HG03378 (cell line): ENCODE measurements around the gene AVPR2.

Experiments
- ATAC-seq: cut with Tn5 transposase; IDR thresholded peaks from one replicate; pipeline ENCODE4 v1.9.1; 2021; ENCODE audit warnings: mild to moderate bottlenecking, moderate library complexity; ENCODE audit not compliant: unreplicated experiment

Gene AVPR2

DNA sequence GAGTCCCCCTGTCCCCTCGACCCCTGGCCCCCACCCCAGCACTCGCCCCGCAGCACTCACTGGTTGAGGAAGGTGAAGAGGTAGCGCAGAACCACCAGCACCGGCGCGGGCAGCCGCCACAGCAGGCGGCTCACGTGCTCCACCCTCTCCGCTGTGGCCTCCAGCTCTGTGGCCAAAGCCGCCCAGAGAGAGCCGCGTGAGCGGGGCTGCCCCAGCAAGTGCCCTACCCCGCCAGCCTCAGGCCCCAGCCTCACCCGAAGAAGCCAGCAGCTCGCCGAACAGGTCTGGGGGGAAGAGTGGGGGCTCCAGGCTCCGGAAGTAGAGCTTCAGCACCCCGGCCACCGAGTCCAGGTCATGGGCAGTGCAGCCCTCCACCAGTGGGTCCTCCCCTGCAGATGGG, 6.0 kb downstream of the AVPR2 start:
- no peak for ATAC-seq

DNA sequence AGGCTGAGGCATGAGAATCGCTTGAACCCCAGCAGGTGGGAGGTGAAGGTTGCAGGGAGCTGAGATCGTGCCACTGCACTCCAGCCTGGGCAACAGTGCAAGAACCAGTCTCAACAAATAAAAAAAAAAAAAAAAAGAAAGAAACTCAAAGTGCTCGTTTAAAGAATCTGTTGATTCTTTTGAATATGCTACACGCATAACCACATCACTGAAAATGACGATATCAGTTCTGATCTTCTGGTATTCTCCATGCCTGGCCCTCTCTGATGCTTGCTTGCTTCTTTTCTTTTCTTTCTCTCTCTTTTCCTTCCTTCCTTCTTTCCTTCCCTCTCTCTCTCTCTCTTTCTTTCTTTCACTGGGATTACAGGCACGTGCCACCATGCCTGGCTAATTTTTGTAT, 7.3 kb downstream of the AVPR2 start:
- no peak for ATAC-seq

DNA sequence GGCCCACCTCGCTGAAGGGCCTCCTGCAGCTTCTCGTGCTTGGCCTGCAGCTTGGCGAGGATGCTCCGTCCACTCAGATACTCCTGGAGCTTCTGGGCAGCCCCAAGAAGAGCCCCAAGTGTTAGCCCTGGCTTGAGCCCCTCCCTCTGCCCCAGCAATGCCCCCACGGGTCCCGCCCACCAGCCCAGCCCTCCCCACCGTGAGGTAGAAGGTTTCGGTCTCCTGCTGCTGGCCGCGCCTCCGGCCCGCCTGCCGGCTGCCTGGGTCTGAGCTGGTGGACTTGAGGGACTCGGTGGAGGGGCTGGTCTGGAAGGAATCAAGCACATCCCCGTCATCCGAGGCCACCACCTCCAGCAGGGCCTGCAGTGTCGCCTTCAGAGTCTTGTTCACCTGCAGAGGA, 8.7 kb downstream of the AVPR2 start:
- ATAC-seq: no peak

DNA sequence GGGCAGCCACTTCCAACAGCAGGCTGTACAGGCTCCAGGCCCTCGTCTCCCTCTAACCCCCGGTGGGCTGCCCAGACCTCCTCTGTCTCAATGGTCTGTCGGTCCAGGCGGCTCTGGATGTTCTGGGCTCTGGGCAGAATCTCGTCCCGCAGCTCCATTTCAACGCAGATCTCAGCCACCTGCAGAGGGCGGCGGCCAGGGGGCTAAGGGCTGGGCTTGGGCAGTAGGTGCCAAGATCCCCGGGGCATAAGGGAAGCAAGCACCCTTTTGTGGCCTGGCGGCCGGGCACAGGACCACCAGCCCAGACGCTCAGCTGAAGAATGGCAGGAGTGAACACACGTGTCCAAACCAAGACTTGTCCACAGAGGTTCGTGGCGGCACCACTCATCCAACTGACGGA, 9.2 kb downstream of the AVPR2 start:
- no peak for ATAC-seq

DNA sequence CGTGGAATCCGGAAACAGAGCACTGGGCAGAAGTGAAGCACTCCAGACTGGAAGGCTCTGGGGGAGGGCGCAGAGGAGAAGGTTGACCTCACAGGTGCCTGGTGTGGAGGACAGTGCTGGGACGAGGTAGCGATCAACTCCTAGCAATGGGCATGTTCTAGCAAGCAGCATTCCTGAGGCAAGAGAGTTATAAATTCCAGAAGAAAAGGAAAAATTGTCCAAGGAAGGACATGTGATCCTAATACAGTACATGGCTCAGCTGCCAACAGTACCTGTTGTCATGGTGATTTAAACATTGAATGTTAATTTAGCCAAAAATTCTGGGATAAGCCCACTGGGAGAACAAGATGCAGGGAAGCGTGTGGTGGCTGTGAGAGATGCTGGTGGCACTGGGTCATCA, 13.4 kb downstream of the AVPR2 start:
- no peak for ATAC-seq

DNA sequence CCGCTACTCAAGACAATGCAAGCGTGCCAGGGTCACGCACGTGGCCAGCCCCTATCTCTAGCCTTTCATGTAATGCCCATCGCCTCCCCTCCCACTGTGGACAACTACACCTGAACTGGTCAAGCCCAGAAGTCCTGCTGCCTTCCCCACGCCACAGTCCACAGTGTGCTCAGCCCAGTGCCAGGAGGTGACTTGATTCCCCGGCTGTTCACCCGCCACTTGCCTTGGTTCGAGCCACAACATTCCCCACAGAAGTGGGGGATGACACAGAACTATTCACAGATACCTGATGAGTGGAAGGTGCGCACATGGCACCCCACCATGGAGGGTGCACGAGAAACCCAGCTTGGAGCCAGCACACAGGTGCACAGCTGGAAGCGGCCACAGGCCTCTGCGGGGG, 14.8 kb downstream of the AVPR2 start:
- ATAC-seq: no peak

DNA sequence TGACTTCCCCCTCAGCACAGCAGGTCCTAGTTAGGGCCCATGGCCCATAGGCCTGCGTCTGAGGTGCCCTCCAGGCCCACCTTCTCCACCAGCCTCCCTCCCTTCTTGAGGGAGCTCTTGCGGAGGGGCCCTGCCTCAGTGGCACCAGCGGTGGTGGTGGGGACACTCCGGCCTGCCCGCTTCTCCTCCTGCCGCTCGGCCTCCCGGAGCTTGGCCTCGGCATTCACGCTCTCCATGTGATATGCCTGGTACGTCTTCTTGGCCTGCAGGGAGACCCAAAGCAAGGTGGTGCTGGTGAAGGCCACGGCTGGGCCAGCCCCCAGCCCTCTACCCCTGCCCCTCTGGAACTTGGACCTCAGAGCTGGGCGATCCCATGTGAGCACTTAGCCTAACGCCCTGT, 16.1 kb downstream of the AVPR2 start:
- no peak for ATAC-seq

DNA sequence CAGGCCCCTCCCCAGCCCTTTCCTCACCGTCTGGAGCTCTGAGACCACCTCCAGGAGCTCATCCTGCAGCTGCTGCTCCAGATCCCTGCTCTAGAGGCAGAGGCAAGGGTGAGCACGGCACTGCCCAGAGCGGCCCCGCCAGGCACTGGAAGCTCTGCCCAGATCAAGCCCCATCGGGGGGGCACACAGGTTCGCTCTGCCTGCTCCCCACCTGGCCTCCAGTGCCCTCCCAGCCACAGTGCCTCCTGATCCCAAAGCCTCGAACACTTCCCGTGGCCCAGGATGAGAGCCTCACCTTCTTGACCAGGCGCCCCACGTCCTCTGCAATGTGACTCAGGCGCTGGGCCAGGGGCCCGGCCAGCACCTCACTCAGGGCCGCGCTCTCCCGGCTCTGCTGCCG, 16.6 kb downstream of the AVPR2 start:
- ATAC-seq: no peak

DNA sequence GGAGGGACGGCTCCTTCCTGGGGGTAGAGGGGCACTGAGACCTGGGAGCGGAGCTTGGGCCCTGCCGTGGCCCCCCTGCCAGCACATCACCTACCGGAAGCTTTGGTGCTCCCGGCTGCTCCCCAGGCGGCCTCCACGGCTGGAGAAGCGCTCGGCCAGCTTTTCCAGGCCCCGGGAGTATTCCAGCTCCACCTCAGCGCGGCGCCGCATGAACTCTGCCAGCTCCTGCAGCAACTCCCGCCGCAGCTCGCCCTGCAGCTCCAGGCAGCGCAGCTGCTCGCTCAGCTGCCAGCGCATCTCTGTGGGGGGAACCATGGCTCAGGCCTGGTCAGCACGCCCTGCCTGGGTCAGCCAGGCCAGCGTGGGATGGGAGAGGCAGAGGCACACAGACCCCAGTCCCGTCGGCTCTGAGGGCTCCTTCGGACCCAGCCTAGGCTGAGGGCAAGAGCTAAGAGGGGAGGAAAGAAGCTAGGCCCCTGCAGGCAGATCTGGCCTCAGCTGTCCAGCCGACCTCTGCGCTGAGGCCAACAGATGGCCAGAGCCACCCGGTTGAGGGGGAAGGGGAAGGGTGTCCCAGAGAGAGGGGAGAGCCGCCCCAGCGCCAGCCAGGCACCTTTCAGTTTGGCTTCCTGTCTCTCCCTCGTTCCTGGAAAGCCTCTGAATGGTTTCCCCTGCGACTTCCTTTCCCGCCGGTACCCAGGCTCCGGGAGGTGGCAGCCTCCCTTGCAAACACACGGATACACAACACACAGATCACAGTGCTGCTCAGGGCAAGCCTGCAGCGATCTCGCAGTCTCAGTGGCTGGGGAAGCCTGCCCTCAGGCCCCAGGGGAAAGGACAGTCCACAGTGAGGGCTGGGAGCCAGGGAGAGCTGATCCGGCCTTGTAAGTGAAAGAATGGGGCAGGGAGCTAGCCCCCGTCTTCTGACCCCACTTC, 17.3 kb downstream of the AVPR2 start:
- ATAC-seq: no peak

DNA sequence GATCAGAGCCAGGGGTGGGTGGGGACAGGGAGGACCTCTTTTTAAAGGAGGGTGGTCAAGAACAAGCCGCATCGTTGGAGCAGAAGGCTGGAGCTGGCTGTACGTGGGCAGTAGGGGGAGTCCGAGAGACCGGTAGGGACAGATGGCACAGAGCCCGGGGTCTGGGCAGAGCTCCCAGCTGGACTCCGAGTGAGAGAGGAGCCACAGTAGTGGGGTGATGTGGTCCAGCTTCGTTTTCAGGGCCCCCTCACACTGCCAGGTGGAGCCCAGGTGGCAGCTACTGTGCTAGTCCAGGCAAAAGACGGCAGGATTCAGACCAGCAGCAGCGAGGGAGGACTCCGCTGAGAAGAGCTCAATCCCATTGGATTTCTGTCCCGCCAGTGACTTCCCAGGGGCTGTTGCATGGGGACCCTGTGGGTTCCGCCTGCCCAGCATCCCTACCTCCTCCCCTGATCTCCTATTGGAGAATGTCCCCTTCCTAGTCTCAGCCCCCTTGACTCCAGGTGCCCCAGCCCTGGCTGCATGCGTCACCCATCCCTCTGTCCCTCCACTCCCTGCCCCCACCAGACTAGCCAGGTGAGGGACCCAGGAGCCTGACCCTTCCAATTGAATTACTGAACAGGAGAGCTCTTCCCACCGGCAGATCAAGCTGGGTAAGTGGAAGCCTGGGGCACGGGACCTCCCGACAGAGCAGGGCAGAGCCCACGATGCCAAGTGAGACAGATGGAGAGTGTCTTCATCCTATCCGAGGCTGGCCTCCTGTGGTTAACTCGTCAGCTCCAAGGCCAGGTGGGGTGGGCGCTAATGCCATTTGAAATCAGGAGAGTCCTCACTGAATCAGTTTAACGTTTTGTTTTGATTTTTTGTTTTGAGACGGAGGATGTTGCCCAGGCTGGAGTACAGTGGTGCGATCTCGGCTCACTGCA, 18.7 kb downstream of the AVPR2 start:
- ATAC-seq: no peak

DNA sequence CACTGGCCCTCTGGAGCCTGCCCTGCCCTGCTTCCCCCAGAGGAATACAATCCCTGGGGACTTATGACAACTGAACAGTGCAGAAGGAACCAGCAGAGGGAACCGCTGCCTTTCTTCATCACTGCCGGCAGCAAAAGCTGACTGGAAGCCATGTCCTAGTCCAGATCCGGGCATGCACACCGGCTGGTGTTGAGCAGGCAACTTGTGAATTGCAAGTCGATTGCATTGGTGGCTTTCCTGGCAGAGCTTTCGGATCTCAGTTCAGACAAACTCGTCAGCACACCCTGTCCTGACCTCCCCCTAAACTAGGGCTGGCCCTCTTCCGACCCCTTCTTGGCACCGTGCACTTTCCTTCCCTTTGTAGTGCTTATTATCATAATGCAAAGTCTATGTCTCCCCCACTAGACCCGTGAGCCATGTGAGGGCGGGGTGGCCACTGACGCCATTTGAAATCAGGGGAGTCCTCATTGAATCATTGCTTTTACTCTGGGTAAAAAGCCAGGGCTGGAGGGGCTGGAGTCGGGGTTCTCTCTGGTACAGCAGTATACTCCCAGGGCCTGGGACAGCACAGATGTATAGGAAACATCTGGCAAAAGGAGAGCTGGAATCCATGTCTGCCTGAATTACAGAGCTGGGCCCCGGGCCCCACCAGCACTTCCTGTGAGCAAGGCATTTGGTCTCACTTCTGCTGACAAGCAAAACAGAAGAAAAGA, 19.8 kb downstream of the AVPR2 start:
- ATAC-seq: no peak

DNA sequence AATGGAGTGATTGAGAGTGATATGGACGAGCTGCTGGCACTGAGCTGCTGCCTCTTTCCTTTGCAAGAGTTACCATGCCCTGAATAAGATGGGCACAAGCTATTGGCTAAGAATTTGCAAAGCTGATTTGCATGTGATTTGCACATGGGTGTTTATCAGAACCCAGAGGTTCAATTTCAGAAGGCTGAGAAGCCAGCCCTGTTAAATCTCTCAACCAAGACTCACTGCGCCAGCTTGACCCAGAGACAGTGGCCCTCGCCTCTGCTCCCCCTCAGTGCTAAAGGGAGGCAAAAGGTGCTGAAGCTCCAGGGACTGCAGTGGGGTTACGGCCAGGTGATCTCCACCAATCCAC, 20.9 kb downstream of the AVPR2 start:
- no peak for ATAC-seq

DNA sequence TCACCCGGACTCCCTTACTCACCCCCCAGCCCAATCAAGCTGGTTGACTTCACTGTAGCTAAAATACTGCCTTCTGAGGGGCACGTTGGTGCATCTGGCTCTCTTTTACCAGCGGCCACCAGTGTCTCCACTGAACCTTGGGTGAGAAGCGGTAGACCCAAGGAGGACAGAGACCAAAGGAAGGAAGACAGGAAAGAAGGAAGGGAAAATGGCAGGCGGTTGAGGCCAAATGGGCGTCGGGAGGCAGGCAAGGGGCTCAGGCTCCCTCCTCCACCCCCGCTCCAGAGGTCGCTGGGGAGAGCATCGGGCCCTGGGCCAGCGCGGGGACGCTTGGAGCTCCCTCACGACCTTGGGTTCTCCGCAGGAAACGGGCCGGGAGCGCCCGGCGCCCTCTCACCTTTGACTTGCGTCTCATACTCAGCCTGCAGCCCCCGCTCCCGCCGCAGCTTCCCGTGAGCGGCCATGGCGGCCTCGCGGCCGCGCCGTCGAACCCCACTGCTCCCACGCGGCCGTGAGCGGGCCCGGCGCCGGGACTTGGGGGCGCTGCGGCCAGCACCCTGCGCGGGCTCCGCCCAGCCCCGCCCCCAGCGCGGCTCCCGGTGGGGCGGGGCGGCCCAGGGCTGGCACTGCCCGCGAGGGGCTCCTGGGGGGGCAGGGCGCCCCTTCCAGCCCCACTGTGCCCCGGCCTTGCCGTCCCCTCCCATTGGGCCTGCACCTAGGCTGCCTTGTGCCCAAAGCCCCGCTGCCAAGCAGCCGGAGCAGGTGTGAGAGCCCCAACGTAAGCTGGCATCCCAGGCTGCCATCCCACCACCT, 21.5 kb downstream of the AVPR2 start, which contains the start of gene ARHGAP4:
Gene ARHGAP4, minus strand, starts transcription at position 526 of the 813 bp plus-strand sequence. Its CDS starts 62 bp downstream, at position 464.
- no peak for ATAC-seq

DNA sequence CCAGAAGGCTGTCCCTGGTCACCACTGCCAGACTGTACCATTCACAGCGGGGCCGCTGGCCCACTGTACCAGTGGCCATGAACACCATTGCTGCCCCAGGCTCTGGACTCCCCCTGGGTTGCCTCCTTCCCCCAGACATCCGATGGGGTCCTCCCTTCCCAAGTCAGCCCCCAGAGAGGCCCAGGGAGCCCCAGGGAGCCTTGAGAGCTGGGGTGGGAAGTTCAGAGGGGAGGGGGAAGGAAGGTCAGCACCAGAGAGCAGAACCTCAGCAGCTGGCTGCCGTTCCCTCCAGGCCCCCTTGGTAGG, 22.0 kb downstream of the AVPR2 start:
- peak; percentile 0 for ATAC-seq

DNA sequence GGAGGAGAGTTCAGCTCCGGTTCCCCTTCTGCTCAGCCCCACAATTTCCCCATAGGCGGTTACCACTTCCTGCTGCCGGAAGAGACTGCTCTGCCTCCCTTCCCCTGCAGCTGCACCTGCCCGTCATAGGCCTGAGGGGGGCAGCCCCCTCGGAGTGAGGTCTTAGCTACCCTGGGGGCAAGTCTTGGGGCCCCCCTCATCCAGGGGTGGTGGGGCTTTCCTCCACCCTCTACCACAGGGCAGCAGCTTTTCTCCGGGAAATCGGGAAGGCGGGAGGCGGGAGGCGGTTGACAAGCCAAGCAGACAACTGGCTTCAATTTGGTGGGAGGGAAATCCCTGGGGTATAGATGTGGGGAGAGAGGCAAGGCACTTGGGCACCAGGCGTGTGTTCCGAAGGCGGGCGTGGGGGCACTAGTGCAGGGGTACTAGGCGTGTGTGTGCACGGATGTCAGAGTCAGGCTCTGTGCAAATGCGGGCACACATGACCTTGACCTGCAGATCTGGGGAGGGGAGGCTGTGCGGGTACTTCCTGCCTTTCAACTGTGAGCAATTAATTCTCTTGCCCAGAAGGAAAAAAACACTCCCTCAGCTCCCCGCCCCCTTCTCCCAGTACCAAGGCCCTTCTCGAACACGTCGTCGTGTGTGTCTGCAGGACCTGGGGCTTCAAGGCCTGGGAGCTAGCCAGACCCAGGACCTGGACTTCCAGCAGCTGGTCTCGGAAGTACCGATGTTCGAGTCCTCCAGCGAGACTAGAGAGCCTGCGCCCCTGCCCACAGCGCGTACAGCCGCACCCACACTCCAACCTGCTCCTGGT, 22.6 kb downstream of the AVPR2 start:
- ATAC-seq: peak; percentile 42

DNA sequence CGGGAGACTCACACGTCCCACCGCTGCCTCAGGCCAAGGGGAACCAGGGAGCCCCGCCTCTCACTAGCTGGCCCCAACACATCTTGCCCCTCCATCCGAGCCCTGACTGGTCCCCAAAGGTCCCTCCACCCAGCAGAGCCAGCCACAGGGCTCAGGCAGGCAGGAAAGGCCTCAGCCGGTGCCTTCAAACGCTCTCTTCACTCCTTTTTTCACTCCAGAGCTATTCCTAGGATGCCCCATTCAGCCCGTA, 23.1 kb downstream of the AVPR2 start:
- no peak for ATAC-seq

DNA sequence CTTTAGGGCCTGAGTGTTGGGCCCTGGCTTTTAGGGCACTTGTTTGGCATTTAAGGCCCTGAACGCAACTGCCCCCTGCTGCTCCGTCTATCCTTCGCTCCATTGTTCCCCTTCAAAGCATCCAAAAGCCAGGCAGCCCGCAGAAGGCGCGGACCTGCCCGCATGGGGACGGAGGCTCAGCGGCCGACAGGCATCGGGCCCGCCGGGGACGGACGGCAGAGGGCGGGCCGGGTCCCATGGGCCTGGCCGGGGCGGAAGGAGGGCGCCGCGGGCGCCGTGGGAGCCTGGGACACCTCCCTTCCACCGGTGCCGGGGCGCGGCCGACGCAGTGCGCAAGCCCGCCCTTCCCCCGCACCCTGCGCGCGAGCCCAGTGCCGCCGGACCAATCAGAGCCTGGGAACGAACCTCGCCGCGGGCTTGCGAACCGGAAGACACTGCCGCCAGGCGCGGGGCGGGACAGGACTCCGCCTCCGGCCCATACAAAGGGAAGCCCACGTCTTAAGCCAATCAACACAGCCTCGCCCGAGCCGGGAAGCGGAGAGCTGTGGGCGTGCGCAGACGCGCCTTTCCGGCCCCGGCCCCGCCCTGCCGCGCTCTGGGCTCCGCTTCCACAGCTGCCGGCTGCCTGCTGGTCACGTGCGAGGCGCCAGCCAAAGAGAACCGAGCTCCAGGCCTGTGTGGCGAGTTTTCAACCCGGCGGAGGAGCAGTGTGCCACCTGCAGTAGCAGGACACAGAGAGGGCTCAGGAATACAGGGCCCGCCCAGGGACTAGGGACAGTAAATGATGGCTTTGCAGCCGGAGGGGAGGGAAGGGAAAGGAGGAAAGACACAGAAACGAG, 23.7 kb downstream of the AVPR2 start:
- peak; percentile 79 for ATAC-seq

DNA sequence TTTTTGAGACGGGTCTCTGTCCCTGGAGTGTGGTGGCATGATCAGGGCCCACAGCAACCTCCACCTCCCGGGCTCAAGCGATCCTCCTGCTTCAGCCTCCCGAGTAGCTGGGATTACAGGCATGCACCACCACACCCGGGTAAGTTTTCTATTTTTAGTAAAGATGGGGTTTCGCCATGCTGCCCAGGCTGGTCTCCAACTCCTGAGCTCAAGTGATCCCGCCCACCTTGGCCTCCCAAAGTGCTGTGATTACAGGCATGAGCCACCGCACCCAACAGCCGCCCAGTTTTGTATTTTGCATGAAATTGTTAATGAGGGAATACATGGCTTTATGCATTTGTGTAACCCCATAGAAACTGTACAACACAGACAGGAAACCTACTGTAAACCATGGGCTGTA, 24.4 kb downstream of the AVPR2 start:
- ATAC-seq: no peak

DNA sequence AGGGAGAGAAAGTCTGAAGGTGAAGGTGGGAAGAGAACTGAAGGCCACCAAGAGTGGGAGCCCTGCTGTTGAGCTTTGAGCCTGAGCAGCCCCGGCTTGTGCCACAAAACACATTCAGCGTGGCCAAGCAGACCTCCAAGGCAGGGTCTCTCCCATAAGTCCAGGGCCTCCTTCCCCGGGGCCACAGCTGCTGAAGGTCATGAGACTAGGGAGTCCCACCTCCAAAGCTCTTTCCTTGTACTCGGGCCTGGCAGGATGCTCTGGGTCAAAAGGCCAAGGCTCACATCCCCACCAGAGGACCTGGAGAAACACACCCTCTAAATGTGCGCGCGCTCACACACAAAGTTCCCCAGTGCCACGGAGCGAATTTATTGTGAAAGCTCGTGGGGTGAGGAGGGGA, 25.1 kb downstream of the AVPR2 start:
- ATAC-seq: no peak
